Stimulated activated CD8-positive, alpha-beta memory T cell treated with anti-CD3 and anti-CD28 coated beads, Interleukin-12 subunit alpha, Interleukin-12 subunit beta, amount 100 ng/mL, for 4 hours (primary cell): ENCODE data around the gene SDR9C7.

Experiments
- DNase-seq: peaks from one replicate; pipeline ENCODE4 v3.0.0-alpha.2; 2020; ENCODE audit warnings: low read depth

Gene SDR9C7

DNA sequence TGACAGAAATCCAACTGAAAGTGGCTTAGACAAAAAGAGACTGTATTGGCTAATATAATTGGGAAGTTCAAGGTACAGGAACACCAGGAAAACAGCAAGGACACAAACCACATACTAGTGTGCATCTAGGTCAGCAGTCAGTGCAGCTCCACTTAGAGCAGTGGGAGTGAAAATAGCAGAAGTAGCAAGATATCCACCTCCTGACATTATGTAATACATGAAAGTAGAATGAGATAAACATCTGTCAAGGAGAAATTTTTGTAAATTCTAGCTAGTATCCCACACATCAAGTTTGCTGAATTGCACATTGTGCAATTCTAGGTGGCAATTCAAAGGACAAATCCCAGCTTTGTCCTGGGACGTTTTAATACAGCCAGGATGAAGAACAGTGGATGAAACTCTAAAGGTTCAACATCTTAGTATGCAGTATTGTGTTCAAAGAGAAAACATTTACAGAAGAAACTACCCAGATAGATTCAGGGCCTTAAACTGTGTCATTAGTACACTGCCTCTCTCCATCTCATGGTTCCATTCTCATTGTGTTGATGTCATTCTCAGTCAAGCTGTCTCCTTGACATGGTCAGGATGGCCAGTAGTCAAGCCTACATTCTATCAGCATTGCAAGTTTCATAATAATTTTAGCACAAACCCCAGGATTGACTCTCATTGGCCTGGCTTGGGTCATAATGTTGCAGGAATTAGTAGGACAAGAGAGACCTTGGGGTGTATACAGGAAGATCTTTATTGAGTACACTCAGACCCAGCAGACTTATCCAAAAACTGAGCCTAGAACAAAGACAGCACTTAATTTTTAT is 56.8 kb downstream of the SDR9C7 start:
- DNase-seq, result no peak

DNA sequence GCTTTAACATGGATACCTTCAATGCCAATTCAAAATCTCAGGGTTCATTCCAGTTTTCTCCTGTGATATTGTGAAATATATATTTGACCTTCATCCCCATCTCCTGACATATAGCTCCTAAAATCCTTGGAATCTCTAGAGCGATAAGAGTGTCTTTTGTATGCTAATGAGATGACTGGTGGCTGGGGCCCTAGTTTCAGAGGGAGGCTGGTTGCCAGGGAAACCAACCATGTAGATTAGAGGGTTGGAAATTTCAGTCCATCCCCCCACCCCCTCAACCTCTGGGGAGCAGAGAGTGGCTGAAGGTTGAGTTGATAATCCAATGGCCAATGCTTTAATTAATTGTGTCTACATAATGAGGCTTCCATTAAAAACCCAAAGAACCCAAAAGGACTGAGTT is 59.4 kb downstream of the SDR9C7 start:
- DNase-seq, result no peak

DNA sequence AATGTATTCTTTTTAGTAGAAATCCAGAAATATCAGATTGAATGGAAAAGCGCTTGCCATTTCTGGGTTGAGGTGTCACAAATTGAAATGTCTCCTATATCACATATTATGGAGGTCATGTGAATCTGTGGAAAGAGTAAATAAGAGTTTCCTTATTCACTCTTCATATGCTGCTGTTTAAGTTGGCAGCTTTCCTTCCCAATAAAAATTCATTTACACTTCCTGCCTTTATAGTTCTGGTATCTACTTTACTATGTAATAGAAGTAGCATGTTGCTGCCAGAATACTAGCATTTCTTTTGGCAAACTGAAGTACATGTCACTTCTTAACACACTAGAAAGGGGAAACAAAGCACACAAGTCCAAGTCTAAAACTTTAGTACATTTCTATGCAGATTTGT is 60.8 kb downstream of the SDR9C7 start:
- no peak for DNase-seq
